ENCODE data around the gene MC1R.

Gene MC1R

GRCh38 chr16:89949121-89949742 is 30.6 kb downstream of the MC1R start:
- no peak for DNase-seq (ENCODE audit: low read depth)
- H3K4me3 ChIP-seq (ENCODE audit: control insufficient read depth, low read depth, low read length): peak overlapping the region; percentile 52
- no peak for TF ChIP-seq CTCF (IDR thresholded peaks at IDR 0.05; ENCODE audit: control insufficient read depth, insufficient read depth, low read depth, low read length, missing control alignments)

GRCh38 chr16:89949756-89950155 is 31.1 kb downstream of the MC1R start:
- peak overlapping the region; percentile 52 for H3K4me3 ChIP-seq (ENCODE audit: control insufficient read depth, low read depth, low read length)
- TF ChIP-seq CTCF (IDR thresholded peaks at IDR 0.05; ENCODE audit: control insufficient read depth, insufficient read depth, low read depth, low read length, missing control alignments): no peak
- no peak for DNase-seq (ENCODE audit: low read depth)

GRCh38 chr16:89951509-89951908 is 32.8 kb downstream of the MC1R start:
- no peak for TF ChIP-seq CTCF (IDR thresholded peaks at IDR 0.05; ENCODE audit: control insufficient read depth, insufficient read depth, low read depth, low read length, missing control alignments)

GRCh38 chr16:89952049-89952448 is 33.4 kb downstream of the MC1R start:
- no peak overlapping the region for H3K4me3 ChIP-seq (ENCODE audit: control insufficient read depth, low read depth, low read length)
- DNase-seq (ENCODE audit: low read depth): no peak
- TF ChIP-seq CTCF (IDR thresholded peaks at IDR 0.05; ENCODE audit: control insufficient read depth, insufficient read depth, low read depth, low read length, missing control alignments): no peak

More at GRCh38 chr16:89951509-89951908, 32.8 kb downstream of the MC1R start:
- H3K4me3 ChIP-seq (ENCODE audit: control insufficient read depth, low read depth, low read length): no peak overlapping the region
- no peak for DNase-seq (ENCODE audit: low read depth)

GRCh38 chr16:89952551-89952950 is 33.9 kb downstream of the MC1R start:
- DNase-seq (ENCODE audit: low read depth): no peak
- H3K4me3 ChIP-seq (ENCODE audit: control insufficient read depth, low read depth, low read length): no peak overlapping the region
- TF ChIP-seq CTCF (IDR thresholded peaks at IDR 0.05; ENCODE audit: control insufficient read depth, insufficient read depth, low read depth, low read length, missing control alignments): no peak

GRCh38 chr16:89953671-89954406 is 35.2 kb downstream of the MC1R start:
- no peak overlapping the region for H3K4me3 ChIP-seq (ENCODE audit: control insufficient read depth, low read depth, low read length)
- no peak for DNase-seq (ENCODE audit: low read depth)
- no peak for TF ChIP-seq CTCF (IDR thresholded peaks at IDR 0.05; ENCODE audit: control insufficient read depth, insufficient read depth, low read depth, low read length, missing control alignments)
